ENCODE results near the gene EIF6. TPM values are rescaled to one million over a fixed set of nuclear protein-coding genes. Genes with fewer than 3 reads are reported as not detected.

EIF6 gene
- total RNA-seq, 1 experiment from 2014 or later = 420 TPM

- H3K27ac Mint-ChIP-seq (ENCODE audit: unreplicated experiment) = no peak overlapping the region
- H3K36me3 ChIP-seq (ENCODE audit: control insufficient read depth, insufficient read depth, low read length) = no peaks in the 10 kb centered on the region
- H3K9me3 Mint-ChIP-seq (ENCODE audit: unreplicated experiment) = no peaks in the 10 kb centered on the region
- no peak for DNase-seq
- H3K27me3 Mint-ChIP-seq (ENCODE audit: insufficient read depth, unreplicated experiment) = no peaks in the 10 kb centered on the region
- ChIA-PET POLR2A (no interaction called here), CTCF (interaction anchor here (1.2 kb wide), 1 partner anchor 107 kb away, joined by 3 read pairs; no protein-coding TSS in a partner anchor)
- no peaks in the 10 kb centered on the region for H3K36me3 Mint-ChIP-seq (ENCODE audit: insufficient read depth, unreplicated experiment)
- no peak overlapping the region for H3K4me3 ChIP-seq (ENCODE audit: low read depth, low read length)
- H3K4me1 Mint-ChIP-seq (ENCODE audit: low read depth, unreplicated experiment) = peaks cover 10% of the 10 kb centered on the region
- no peaks in the 10 kb centered on the region for H3K27me3 ChIP-seq (replicated peaks; ENCODE audit: control insufficient read depth, insufficient read depth, low read length)
- TF ChIP-seq CTCF (IDR thresholded peaks at IDR 0.05; ENCODE audit: insufficient read depth in 1 of 2, low read depth in 1 of 2, low read length in 1 of 2, severe bottlenecking in 1 of 2, unreplicated experiment in 1 of 2) = no peak
- H3K9me3 ChIP-seq = no peaks in the 10 kb centered on the region
- BruUV-seq (replicated peaks) = no TSS peak
- intact Hi-C loops (cut with micrococcal nuclease; ENCODE audit: unreplicated experiment) = no loop called here
- peaks cover 4% of the 10 kb centered on the region for H3K4me1 ChIP-seq
- H3K4me3 Mint-ChIP-seq (ENCODE audit: unreplicated experiment) = no peak overlapping the region
These were observed 32.5 kb downstream of the EIF6 start for GRCh38 chr20:35252037-35252461.

GRCh38 chr20:35251613-35251940 lies 33.0 kb downstream of the EIF6 start:
- Mint-ChIP-seq H3K36me3 (ENCODE audit: insufficient read depth, unreplicated experiment) (no peaks in the 10 kb centered on the region), H3K9me3 (ENCODE audit: unreplicated experiment) (no peaks in the 10 kb centered on the region), H3K27me3 (ENCODE audit: insufficient read depth, unreplicated experiment) (no peaks in the 10 kb centered on the region), H3K4me1 (ENCODE audit: low read depth, unreplicated experiment) (peaks cover 7% of the 10 kb centered on the region), H3K27ac (ENCODE audit: unreplicated experiment) (no peak overlapping the region), H3K4me3 (ENCODE audit: unreplicated experiment) (no peak overlapping the region)
- no peak for TF ChIP-seq CTCF (IDR thresholded peaks at IDR 0.05; ENCODE audit: insufficient read depth in 1 of 2, low read depth in 1 of 2, low read length in 1 of 2, severe bottlenecking in 1 of 2, unreplicated experiment in 1 of 2)
- H3K36me3 ChIP-seq (ENCODE audit: control insufficient read depth, insufficient read depth, low read length) = no peaks in the 10 kb centered on the region
- no peaks in the 10 kb centered on the region for H3K4me1 ChIP-seq
- intact Hi-C loops (cut with micrococcal nuclease; ENCODE audit: unreplicated experiment) = no loop called here
- POLR2A ChIA-PET = no interaction called here
- H3K27me3 ChIP-seq (replicated peaks; ENCODE audit: control insufficient read depth, insufficient read depth, low read length) = no peaks in the 10 kb centered on the region
- CTCF ChIA-PET = interaction anchor here (0.7 to 1.2 kb wide), 2 partner anchors 14 to 106 kb away, joined by 3 to 7 read pairs; no protein-coding TSS in a partner anchor
- H3K9me3 ChIP-seq = no peaks in the 10 kb centered on the region
- DNase-seq = no peak
- no peak overlapping the region for H3K4me3 ChIP-seq (ENCODE audit: low read depth, low read length)
- no TSS peak for BruUV-seq (replicated peaks)

- ChIA-PET CTCF (interaction anchor here (0.7 to 1.1 kb wide), 2 partner anchors 104 to 618 kb away, joined by 3 read pairs; no protein-coding TSS in a partner anchor), POLR2A (interaction anchor here (1.0 kb wide), 1 partner anchor 15 kb away, joined by 7 read pairs; no protein-coding TSS in a partner anchor)
- no peak for TF ChIP-seq CTCF (IDR thresholded peaks at IDR 0.05; ENCODE audit: insufficient read depth in 1 of 2, low read depth in 1 of 2, low read length in 1 of 2, severe bottlenecking in 1 of 2, unreplicated experiment in 1 of 2)
- no peaks in the 10 kb centered on the region for H3K27me3 Mint-ChIP-seq (ENCODE audit: insufficient read depth, unreplicated experiment)
- no peak overlapping the region for H3K27ac Mint-ChIP-seq (ENCODE audit: unreplicated experiment)
- no peaks in the 10 kb centered on the region for H3K36me3 ChIP-seq (ENCODE audit: control insufficient read depth, insufficient read depth, low read length)
- H3K4me3 Mint-ChIP-seq (ENCODE audit: unreplicated experiment) = no peak overlapping the region
- H3K4me1 ChIP-seq = no peaks in the 10 kb centered on the region
- no peaks in the 10 kb centered on the region for H3K9me3 Mint-ChIP-seq (ENCODE audit: unreplicated experiment)
- intact Hi-C loops (cut with micrococcal nuclease; ENCODE audit: unreplicated experiment) = no loop called here
- no peaks in the 10 kb centered on the region for H3K9me3 ChIP-seq
- no peak for DNase-seq
- H3K4me1 Mint-ChIP-seq (ENCODE audit: low read depth, unreplicated experiment) = peaks cover 7% of the 10 kb centered on the region
- H3K27me3 ChIP-seq (replicated peaks; ENCODE audit: control insufficient read depth, insufficient read depth, low read length) = no peaks in the 10 kb centered on the region
- H3K4me3 ChIP-seq (ENCODE audit: low read depth, low read length) = no peak overlapping the region
- BruUV-seq (replicated peaks) = no TSS peak
- H3K36me3 Mint-ChIP-seq (ENCODE audit: insufficient read depth, unreplicated experiment) = no peaks in the 10 kb centered on the region
These were observed 35.7 kb downstream of the EIF6 start for GRCh38 chr20:35248641-35249475.

Measured in Caco-2 (cell line).